Measurements from ENCODE around the gene SPATS2.

DNA sequence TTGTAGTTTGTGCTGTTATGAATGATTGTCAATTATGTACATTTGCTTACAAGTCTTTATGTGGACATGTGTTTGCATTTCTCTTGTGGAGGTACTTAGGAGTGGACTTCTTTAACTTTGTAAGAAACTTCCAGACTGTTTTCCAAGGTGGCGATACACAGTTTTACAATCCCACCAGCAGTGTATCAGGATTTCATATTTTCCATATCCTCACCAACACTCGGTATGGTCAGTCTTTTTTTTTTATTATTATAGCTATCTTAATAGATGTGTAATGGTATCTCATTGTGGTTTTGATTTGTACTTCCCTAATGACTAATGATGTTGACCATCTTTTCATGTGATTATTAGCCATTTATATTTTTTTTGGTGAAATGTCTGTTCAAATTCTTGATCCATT, 97.9 kb downstream of the SPATS2 start:
- TF ChIP-seq, protein P1, sequence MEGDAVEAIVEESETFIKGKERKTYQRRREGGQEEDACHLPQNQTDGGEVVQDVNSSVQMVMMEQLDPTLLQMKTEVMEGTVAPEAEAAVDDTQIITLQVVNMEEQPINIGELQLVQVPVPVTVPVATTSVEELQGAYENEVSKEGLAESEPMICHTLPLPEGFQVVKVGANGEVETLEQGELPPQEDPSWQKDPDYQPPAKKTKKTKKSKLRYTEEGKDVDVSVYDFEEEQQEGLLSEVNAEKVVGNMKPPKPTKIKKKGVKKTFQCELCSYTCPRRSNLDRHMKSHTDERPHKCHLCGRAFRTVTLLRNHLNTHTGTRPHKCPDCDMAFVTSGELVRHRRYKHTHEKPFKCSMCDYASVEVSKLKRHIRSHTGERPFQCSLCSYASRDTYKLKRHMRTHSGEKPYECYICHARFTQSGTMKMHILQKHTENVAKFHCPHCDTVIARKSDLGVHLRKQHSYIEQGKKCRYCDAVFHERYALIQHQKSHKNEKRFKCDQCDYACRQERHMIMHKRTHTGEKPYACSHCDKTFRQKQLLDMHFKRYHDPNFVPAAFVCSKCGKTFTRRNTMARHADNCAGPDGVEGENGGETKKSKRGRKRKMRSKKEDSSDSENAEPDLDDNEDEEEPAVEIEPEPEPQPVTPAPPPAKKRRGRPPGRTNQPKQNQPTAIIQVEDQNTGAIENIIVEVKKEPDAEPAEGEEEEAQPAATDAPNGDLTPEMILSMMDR (IDR thresholded peaks at IDR 0.05) = no peak
- TF ChIP-seq POLR2AphosphoS5 (IDR thresholded peaks at IDR 0.05) (no peak), EP300 (IDR thresholded peaks at IDR 0.05) (no peak), POLR2A (IDR thresholded peaks at IDR 0.05) (no peak)

Measured in gastroesophageal sphincter (tissue), 3 donors.